Keratinocyte (primary cell): ENCODE measurements around the gene ISM1. TPM values are rescaled to one million over a fixed set of nuclear protein-coding genes. Genes with fewer than 3 reads are reported as not detected.

Source experiments
- DNase-seq: peaks from one replicate; pipeline ENCODE4 v3.0.0-alpha.2; 2011; ENCODE audit warnings: low read depth, missing footprints, low spot score
- FAIRE-seq: peaks from 2 replicates; lab custom pipeline; 2011; peaks lifted over from hg19 to GRCh38; lab: Jason Lieb, UNC
- H2AFZ ChIP-seq: 2 replicates; pipeline ENCODE4 v1.6.0; 2012; ENCODE audit warnings: low read length, control low read depth, inconsistent platforms; ENCODE audit not compliant: control insufficient read depth
- H3K27ac ChIP-seq: 2 replicates; pipeline ENCODE4 v1.5.1; 2011; ENCODE audit warnings: low read length; ENCODE audit not compliant: control insufficient read depth, insufficient read depth
- H3K27me3 ChIP-seq: 3 replicates; pipeline ENCODE4 v1.6.0; 2011; ENCODE audit warnings: low read length; ENCODE audit not compliant: control insufficient read depth, insufficient read depth; ENCODE audit errors: extremely low read depth
- H3K36me3 ChIP-seq, 2 experiments: 2 replicates in 1 of 2; 3 replicates in 1 of 2; pipeline ENCODE4 v1.5.1; 2011; ENCODE audit warnings: low read length in 2 of 2, mild to moderate bottlenecking in 1 of 2; ENCODE audit not compliant: control insufficient read depth in 2 of 2, insufficient read depth in 2 of 2; ENCODE audit errors: extremely low read depth in 1 of 2
- H3K4me1 ChIP-seq: 3 replicates; pipeline ENCODE4 v1.5.1; 2011; ENCODE audit warnings: low read length; ENCODE audit not compliant: control insufficient read depth, insufficient read depth; ENCODE audit errors: extremely low read depth
- H3K4me2 ChIP-seq: 3 replicates; pipeline ENCODE4 v1.6.0; 2011; ENCODE audit warnings: low read depth, low read length; ENCODE audit not compliant: control insufficient read depth, insufficient read depth; ENCODE audit errors: extremely low read depth
- H3K4me3 ChIP-seq, 3 experiments: fragments of 200-600 bp in 1 of 3; sonication (generic) in 1 of 3; 2 replicates in 2 of 3; 3 replicates in 1 of 3; pipeline ENCODE4 v1.5.1; 2011 to 2016; ENCODE audit warnings: low read length in 3 of 3, mild to moderate bottlenecking in 3 of 3, control low read depth in 2 of 3, inconsistent platforms in 1 of 3, low read depth in 1 of 3, mixed read lengths in 1 of 3, mixed run types in 1 of 3, moderate library complexity in 1 of 3; ENCODE audit not compliant: control insufficient read depth in 2 of 3, insufficient read depth in 2 of 3; ENCODE audit errors: extremely low read depth in 1 of 3
- H3K79me2 ChIP-seq: 2 replicates; pipeline ENCODE4 v1.6.0; 2012; ENCODE audit warnings: low read length; ENCODE audit not compliant: control insufficient read depth, insufficient read depth
- H3K9ac ChIP-seq: 3 replicates; pipeline ENCODE4 v1.6.0; 2011; ENCODE audit warnings: low read length; ENCODE audit not compliant: control insufficient read depth, insufficient read depth; ENCODE audit errors: extremely low read depth
- H3K9me1 ChIP-seq: 3 replicates; pipeline ENCODE4 v1.6.0; 2011; ENCODE audit warnings: low read length; ENCODE audit not compliant: control insufficient read depth, insufficient read depth; ENCODE audit errors: extremely low read depth
- H3K9me3 ChIP-seq: 2 replicates; pipeline ENCODE4 v1.5.1; 2012; ENCODE audit warnings: low read depth, low read length; ENCODE audit not compliant: control insufficient read depth
- H4K20me1 ChIP-seq: 3 replicates; pipeline ENCODE4 v1.6.0; 2011; ENCODE audit warnings: low read length; ENCODE audit not compliant: control insufficient read depth, insufficient read depth; ENCODE audit errors: extremely low read depth
- EZH2 ChIP-seq: IDR thresholded peaks from one replicate; pipeline ENCODE4 v1.6.1; 2012; ENCODE audit warnings: inconsistent platforms, mild to moderate bottlenecking, low read length, moderate library complexity
- dilution Hi-C: fragments of 300-500 bp; cut with MboI; formaldehyde crosslinking; loops from one replicate; pipeline ENCODE4 v1.7.0; 2020; ENCODE audit warnings: low sequenced_read_pairs; ENCODE audit not compliant: extremely low pct_ligation_motif_present
- polyA plus RNA-seq, 5 experiments: library from polyadenylated mRNA; depleted of rRNA in 3 of 5; stranded (reverse) in 3 of 5; stranded (forward) in 1 of 5; unstranded in 1 of 5; fragments of >200 nt; gene quantifications; 1 replicate in 1 of 5; 2 replicates in 3 of 5; 3 replicates in 1 of 5; pipeline versions ENCODE4 v1.2.1 to v1.2.3, GENCODE V29; 2011 to 2012; ENCODE audit warnings: missing spikeins in 2 of 5, low read depth in 1 of 5, low replicate concordance in 1 of 5
- TF ChIP-seq, protein P1 (sequence below), 3 experiments: IDR thresholded peaks in 1 of 3; conservative IDR thresholded peaks in 1 of 3; optimal IDR thresholded peaks in 1 of 3; 2 replicates in 2 of 3; 3 replicates in 1 of 3; pipeline versions ENCODE3 to v1.5.1; 2011; ENCODE audit warnings: low read length in 3 of 3, mild to moderate bottlenecking in 3 of 3, moderate library complexity in 2 of 3, control low read depth in 1 of 3, inconsistent platforms in 1 of 3; ENCODE audit not compliant: insufficient read depth in 2 of 3; ENCODE audit errors: extremely low read depth in 1 of 3

Gene ISM1
- polyA plus RNA-seq, 1 donor (not counting 4 experiments of a cell fraction or from before 2014, with no cell fraction given): 3.3 TPM

DNA sequence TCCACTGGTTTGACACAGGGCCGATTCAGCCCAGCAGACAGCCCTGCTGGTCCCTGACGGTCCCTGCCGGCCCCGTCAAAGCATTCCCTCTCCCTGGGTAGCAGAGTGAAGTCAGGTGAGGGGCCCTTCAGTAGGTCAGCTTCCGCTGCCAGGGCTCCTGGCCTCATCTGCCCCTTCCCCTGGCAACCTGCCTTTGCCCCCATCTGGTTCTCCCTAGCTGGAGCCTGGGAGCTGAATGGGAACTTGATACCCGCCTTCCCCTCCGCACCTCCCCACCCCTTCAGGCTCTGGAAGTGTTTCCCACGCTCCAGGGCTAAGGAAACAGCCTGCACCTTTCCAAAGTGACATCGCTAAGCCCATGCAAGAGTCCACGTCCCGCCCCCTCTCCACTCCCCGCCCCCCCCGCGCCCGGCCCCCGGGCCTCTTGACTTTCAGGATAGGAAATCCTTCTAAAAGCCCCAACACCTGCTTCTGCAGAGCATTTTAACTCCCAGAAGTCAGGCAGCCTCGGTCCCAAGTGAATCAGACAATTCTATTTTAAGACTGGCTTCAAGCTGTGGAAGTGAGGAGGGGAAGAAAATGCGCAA lies 53.3 kb downstream of the ISM1 start:
- no peak overlapping the region for H3K4me3 ChIP-seq
- dilution Hi-C loops: no loop called here
- TF ChIP-seq, protein P1, sequence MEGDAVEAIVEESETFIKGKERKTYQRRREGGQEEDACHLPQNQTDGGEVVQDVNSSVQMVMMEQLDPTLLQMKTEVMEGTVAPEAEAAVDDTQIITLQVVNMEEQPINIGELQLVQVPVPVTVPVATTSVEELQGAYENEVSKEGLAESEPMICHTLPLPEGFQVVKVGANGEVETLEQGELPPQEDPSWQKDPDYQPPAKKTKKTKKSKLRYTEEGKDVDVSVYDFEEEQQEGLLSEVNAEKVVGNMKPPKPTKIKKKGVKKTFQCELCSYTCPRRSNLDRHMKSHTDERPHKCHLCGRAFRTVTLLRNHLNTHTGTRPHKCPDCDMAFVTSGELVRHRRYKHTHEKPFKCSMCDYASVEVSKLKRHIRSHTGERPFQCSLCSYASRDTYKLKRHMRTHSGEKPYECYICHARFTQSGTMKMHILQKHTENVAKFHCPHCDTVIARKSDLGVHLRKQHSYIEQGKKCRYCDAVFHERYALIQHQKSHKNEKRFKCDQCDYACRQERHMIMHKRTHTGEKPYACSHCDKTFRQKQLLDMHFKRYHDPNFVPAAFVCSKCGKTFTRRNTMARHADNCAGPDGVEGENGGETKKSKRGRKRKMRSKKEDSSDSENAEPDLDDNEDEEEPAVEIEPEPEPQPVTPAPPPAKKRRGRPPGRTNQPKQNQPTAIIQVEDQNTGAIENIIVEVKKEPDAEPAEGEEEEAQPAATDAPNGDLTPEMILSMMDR (optimal IDR thresholded peaks at IDR 0.05 in 1 of 3, IDR thresholded peaks at IDR 0.05 in 1 of 3, conservative IDR thresholded peaks at IDR 0.05 in 1 of 3; ENCODE audit: extremely low read depth in 1 of 3, insufficient read depth in 2 of 3, low read length in 3 of 3): no peak
- TF ChIP-seq EZH2: no peak
- no peaks in the 10 kb centered on the region for H3K79me2 ChIP-seq
- DNase-seq (no peak), FAIRE-seq (no peak)
- no peaks in the 10 kb centered on the region for H3K9me3 ChIP-seq
- H3K36me3 ChIP-seq: no peaks in the 10 kb centered on the region
- no peaks in the 10 kb centered on the region for H4K20me1 ChIP-seq
- no peak overlapping the region for H3K27ac ChIP-seq
- H3K4me2 ChIP-seq: no peak overlapping the region
- H3K9ac ChIP-seq: no peak overlapping the region
- H3K4me1 ChIP-seq: no peaks in the 10 kb centered on the region
- no peaks in the 10 kb centered on the region for H3K27me3 ChIP-seq
- H2AFZ ChIP-seq: no peak overlapping the region
- no peaks in the 10 kb centered on the region for H3K9me1 ChIP-seq

DNA sequence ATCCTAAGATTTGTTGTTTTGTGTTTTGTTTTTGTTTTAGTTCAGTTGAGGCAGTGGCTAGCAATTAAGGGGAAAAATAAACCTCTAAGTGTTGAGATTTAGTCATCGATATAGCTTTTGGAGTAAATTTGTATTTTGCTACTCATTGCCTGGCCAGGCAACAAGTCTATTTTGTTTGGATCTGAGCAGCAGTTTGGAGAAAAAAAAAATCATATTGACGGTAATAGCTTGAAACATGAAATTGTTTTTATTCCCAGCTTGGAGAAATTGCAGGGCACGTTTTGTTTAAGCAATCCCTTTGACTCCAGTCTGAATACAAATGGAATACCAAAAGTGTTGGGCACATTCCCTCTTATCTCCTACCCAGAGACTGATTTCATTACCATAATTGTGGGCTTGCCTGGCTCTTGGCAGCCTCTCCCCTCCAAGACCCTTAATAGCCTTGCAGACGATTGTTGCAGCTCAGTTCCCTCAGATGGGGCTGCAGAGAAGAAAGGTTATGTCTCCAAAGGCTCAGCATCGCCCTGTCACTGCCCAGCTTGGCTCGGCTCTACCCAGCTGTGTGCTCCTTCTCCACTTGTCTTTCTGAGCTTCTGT lies 56.0 kb downstream of the ISM1 start:
- H3K79me2 ChIP-seq: no peaks in the 10 kb centered on the region
- no peak overlapping the region for H3K9ac ChIP-seq
- no peaks in the 10 kb centered on the region for H3K9me1 ChIP-seq
- no peak overlapping the region for H2AFZ ChIP-seq
- dilution Hi-C loops: no loop called here
- H3K4me2 ChIP-seq: no peak overlapping the region
- FAIRE-seq (no peak), DNase-seq (no peak)
- H3K36me3 ChIP-seq: no peaks in the 10 kb centered on the region
- TF ChIP-seq, protein P1 (optimal IDR thresholded peaks at IDR 0.05 in 1 of 3, IDR thresholded peaks at IDR 0.05 in 1 of 3, conservative IDR thresholded peaks at IDR 0.05 in 1 of 3; ENCODE audit: extremely low read depth in 1 of 3, insufficient read depth in 2 of 3, low read length in 3 of 3): no peak
- TF ChIP-seq EZH2: no peak
- H3K9me3 ChIP-seq: no peaks in the 10 kb centered on the region
- H4K20me1 ChIP-seq: no peaks in the 10 kb centered on the region
- no peak overlapping the region for H3K27ac ChIP-seq
- H3K27me3 ChIP-seq: no peaks in the 10 kb centered on the region
- H3K4me1 ChIP-seq: peaks cover 6% of the 10 kb centered on the region
- H3K4me3 ChIP-seq: no peak overlapping the region
